Osteoblast (primary cell): ENCODE measurements around the gene SP7. TPM values are rescaled to one million over a fixed set of nuclear protein-coding genes. Genes with fewer than 3 reads are reported as not detected.

Experiments used
- DNase-seq: peaks from one replicate; pipeline ENCODE4 v3.0.0; 2011; ENCODE audit warnings: low spot score, mixed read lengths; ENCODE audit not compliant: insufficient read length; ENCODE audit errors: missing footprints
- H2AFZ ChIP-seq: 2 replicates; pipeline ENCODE4 v1.6.0; 2011; ENCODE audit warnings: mild to moderate bottlenecking, low read length
- H3K27ac ChIP-seq: 2 replicates; pipeline ENCODE4 v1.5.1; 2011; ENCODE audit warnings: mild to moderate bottlenecking, low read depth, low read length, moderate library complexity
- H3K27me3 ChIP-seq: 2 replicates; pipeline ENCODE4 v1.6.0; 2012; ENCODE audit warnings: mild to moderate bottlenecking, control low read depth, inconsistent platforms, low read length, moderate library complexity; ENCODE audit not compliant: insufficient read depth
- H3K36me3 ChIP-seq: 2 replicates; pipeline ENCODE4 v1.5.1; 2011; ENCODE audit warnings: mild to moderate bottlenecking, low read length, control low read depth, moderate library complexity; ENCODE audit not compliant: insufficient read depth
- H3K4me1 ChIP-seq: 2 replicates; pipeline ENCODE4 v1.5.1; 2011; ENCODE audit warnings: mild to moderate bottlenecking, low read length, control low read depth, moderate library complexity; ENCODE audit not compliant: insufficient read depth
- H3K4me2 ChIP-seq: 2 replicates; pipeline ENCODE4 v1.6.0; 2011; ENCODE audit warnings: mild to moderate bottlenecking, low read length; ENCODE audit not compliant: insufficient read depth
- H3K4me3 ChIP-seq: fragments of 200-600 bp; sonication (generic); 3 replicates; pipeline ENCODE4 v1.5.1; 2012; ENCODE audit warnings: mild to moderate bottlenecking, low read length, inconsistent platforms; ENCODE audit not compliant: insufficient read depth
- H3K79me2 ChIP-seq: 2 replicates; pipeline ENCODE4 v1.6.0; 2012; ENCODE audit warnings: mild to moderate bottlenecking, low read length, control low read depth, inconsistent platforms; ENCODE audit not compliant: insufficient read depth
- H3K9me3 ChIP-seq: 2 replicates; pipeline ENCODE4 v1.5.1; 2011; ENCODE audit warnings: low read depth, low read length, control low read depth
- H4K20me1 ChIP-seq: 2 replicates; pipeline ENCODE4 v1.6.0; 2012; ENCODE audit warnings: mild to moderate bottlenecking, low read length, control low read depth; ENCODE audit not compliant: insufficient read depth
- CTCF ChIP-seq: IDR thresholded peaks from 2 replicates; pipeline ENCODE4 v1.5.1; 2011; ENCODE audit warnings: mild to moderate bottlenecking, low read depth, low read length, moderate library complexity; ENCODE audit errors: extremely low read depth
- total RNA-seq: library from RNA; depleted of rRNA; stranded (reverse); fragments of >200 nt; gene quantifications from 2 replicates; pipeline ENCODE4 v1.2.3, GENCODE V29; 2012

The SP7 gene
- total RNA-seq, 1 donor: not detected

- Histone ChIP-seq H3K27ac (no peak overlapping the region), H3K4me2 (no peak overlapping the region), H2AFZ (no peak overlapping the region), H4K20me1 (no peaks in the 10 kb centered on the region), H3K79me2 (no peaks in the 10 kb centered on the region), H3K4me3 (no peak overlapping the region), H3K36me3 (no peaks in the 10 kb centered on the region), H3K4me1 (no peaks in the 10 kb centered on the region), H3K27me3 (peaks cover 29% of the 10 kb centered on the region), H3K9me3 (no peaks in the 10 kb centered on the region)
- DNase-seq: peak; percentile 4
- no peak for TF ChIP-seq CTCF
Measured at GRCh38 chr12:53330671-53331070, 5.5 kb downstream of the SP7 start.

- Histone ChIP-seq H3K79me2 (no peaks in the 10 kb centered on the region), H3K27ac (no peak overlapping the region), H3K4me1 (peaks cover 6% of the 10 kb centered on the region), H4K20me1 (no peaks in the 10 kb centered on the region), H3K4me3 (no peak overlapping the region), H3K4me2 (no peak overlapping the region), H3K36me3 (no peaks in the 10 kb centered on the region), H3K9me3 (no peaks in the 10 kb centered on the region), H2AFZ (no peak overlapping the region), H3K27me3 (peaks cover 15% of the 10 kb centered on the region)
- peak; percentile 80 for DNase-seq
- TF ChIP-seq CTCF: no peak
Measured at GRCh38 chr12:53328043-53328435, 8.1 kb downstream of the SP7 start.

- H3K4me2 ChIP-seq: no peak overlapping the region
- H4K20me1 ChIP-seq: no peaks in the 10 kb centered on the region
- TF ChIP-seq CTCF: peak; percentile 41
- peak; percentile 86 for DNase-seq
- H3K27ac ChIP-seq: no peak overlapping the region
- H3K79me2 ChIP-seq: no peaks in the 10 kb centered on the region
- H3K36me3 ChIP-seq: no peaks in the 10 kb centered on the region
- H3K27me3 ChIP-seq: peaks cover 12% of the 10 kb centered on the region
- no peaks in the 10 kb centered on the region for H3K9me3 ChIP-seq
- no peak overlapping the region for H3K4me3 ChIP-seq
- no peak overlapping the region for H2AFZ ChIP-seq
- H3K4me1 ChIP-seq: peaks cover 6% of the 10 kb centered on the region
Measured at GRCh38 chr12:53327435-53328042, 8.6 kb downstream of the SP7 start.

- Histone ChIP-seq H3K27me3 (peaks cover 6% of the 10 kb centered on the region), H4K20me1 (no peaks in the 10 kb centered on the region), H3K36me3 (no peaks in the 10 kb centered on the region), H3K4me3 (no peak overlapping the region), H3K27ac (no peak overlapping the region), H3K4me2 (no peak overlapping the region), H3K4me1 (peaks cover 11% of the 10 kb centered on the region), H3K79me2 (no peaks in the 10 kb centered on the region), H2AFZ (no peak overlapping the region), H3K9me3 (no peaks in the 10 kb centered on the region)
- no peak for TF ChIP-seq CTCF
- DNase-seq: peak; percentile 57
Measured at GRCh38 chr12:53326460-53327185, 9.5 kb downstream of the SP7 start.
